GM18870 (cell line): ENCODE results near the gene CMTM1.
"Not testable (repeated sequence)": the region's sequence is repeated elsewhere in the genome, so short reads cannot be mapped to it uniquely, and the experiment has no call there.

Experiments
- ATAC-seq: cut with Tn5 transposase; IDR thresholded peaks from one replicate; pipeline ENCODE4 v1.9.1; 2021; ENCODE audit warnings: moderate library complexity; ENCODE audit not compliant: unreplicated experiment

CMTM1 gene

DNA sequence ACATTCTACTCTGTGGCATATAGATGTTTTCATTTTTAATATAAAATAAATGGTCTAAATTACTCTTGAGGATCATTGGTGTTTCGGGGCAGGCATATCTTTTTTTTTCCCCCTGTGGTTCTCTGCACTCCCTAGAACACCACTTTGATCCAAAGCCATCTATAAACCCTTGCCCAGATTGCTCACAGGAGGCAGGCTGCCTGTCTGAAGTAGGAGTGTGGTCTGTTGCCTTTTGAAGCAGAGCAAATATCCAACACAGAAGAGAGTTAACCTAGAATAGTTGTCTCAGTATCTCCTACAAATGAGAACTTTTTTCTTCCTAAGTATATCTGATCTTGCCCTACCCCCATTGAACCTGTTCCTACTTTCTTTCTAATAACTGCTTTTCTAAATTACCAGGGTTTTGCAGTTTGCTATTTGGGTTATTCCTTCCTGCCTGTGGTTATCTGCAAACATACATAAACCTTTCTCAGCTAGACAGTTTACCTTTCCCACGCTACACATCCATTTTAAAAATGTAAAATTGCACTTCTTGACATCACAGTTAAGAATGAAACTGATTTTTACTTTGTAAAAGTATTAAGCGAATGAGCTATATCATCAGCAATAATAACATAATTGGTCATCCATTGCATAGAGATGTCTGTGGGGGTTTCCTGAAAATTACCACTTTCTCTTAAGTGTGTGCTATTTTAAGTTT is 4.7 kb upstream of the CMTM1 start:
- no peak for ATAC-seq

DNA sequence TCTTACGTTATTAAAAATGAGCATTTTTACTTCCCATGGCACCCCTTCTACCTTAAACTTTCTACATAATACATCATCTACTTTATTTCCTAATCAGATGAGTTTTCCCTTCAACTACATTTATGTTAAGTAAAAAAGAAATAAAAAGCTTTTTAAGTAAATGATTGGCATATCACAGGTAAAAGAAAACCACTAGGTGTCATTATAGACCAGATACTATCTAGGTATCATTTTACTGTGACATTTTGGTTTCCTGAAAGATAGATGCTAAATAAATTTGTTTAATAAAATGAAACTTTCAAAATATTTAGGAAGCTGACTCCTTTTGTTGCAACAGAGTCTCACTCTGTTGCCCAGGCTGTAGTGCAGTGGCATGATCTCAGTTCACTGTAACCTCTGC is 3.8 kb upstream of the CMTM1 start:
- ATAC-seq, result no peak

DNA sequence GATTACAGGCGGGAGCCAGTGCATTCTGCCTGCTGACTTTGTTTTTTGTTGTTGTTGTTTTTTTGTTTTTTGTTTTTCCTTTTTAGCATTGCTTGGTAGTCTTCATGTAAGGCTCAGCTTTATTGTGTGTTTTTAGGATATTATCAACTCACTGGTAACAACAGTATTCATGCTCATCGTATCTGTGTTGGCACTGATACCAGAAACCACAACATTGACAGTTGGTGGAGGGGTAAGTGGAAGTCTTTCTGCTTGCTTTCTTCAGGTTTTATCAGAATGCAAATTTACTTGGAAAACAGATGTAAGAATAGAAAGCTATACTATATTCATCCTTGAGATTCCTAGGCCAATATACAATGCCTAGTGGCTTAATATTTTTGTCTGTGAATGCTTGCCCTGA is 3.3 kb upstream of the CMTM1 start:
- ATAC-seq, result no peak

DNA sequence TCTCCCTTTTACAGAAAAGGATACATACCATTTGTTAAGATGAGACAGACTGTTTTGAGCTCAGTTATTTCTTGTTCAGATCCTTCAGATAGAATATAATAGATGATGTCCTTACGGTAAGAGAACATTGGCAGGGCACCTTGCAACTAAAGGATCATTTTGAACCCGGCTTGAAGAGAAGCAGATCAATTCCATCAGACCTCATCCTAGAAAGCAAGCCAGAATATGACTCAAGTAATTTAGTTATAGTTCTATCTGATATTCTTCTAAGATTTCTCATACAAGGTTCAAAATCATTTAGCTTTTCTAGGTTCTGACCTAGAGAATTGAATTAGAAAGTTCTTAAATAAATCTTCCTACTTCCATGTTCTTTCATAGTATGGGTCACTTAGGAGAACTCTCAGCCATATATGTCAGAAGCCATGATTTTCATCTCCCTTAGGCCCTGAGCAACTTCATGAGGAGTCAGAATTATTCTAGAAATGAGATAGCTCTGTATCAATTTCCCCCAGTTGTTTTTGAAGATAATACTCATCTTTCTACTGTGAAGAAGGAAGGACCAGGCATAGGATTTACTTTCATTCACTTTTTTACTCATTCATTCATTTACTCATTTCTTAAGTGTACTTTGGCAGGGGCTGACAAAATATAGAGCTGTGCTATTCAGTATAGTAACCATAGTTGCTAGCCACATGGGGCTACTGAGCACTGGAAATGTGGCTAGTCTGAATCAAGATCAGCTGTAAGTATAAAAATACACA is 2.5 kb upstream of the CMTM1 start:
- no peak for ATAC-seq

DNA sequence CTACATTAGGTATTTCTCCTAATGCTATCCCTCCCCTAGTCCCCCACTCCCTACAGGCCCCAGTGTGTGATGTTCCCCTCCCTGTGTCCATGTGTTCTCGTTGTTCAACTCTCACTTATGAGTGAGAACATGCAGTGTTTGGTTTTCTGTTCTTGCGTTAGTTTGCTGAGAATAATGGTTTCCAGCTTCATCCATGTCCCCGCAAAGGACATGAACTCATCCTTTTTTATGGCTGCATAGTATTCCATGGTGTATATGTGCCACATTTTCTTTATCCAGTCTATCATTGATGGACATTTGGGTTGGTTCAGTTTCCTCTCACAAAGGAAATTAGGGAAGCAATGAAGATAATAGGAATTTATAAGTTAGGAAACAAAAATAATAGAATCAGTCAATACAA is 1.0 kb downstream of the CMTM1 start:
- ATAC-seq, result not testable (repeated sequence)

DNA sequence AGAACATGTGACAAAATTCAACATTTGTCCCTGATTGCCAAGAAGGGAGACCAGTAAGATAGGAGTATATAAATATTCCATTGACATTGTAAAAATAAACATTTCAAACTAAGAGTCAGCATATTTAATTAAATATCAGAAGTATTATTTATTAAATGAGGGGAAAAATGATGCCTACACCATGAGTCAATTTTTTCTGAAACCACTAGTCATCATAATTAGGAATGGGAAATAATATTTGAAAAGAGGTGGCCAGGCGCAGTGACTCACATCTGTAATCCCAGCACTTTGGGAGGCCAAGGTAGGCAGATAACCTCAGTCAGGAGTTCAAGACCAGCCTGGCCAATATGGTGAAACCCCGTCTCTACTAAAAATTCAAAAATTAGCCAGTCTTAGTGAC is 2.1 kb downstream of the CMTM1 start:
- no peak for ATAC-seq

DNA sequence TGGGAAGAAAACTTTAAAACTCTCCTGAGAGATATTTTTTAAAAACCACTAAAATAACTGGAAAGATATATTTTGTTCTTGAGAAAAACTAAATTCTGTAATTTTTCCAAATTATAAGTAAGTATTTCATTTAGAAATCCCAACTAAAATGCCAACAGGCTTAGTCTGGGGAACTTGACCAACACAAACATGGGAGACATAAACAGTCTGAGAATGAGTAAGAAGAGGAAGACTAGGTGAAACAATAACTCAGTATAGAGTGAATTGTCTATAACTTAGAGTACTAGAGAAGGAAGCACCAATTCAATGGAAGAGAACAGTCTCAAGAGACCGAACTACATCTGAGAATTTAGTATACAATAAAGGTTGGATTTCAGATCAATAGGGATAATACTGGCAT is 2.9 kb downstream of the CMTM1 start:
- no peak for ATAC-seq

DNA sequence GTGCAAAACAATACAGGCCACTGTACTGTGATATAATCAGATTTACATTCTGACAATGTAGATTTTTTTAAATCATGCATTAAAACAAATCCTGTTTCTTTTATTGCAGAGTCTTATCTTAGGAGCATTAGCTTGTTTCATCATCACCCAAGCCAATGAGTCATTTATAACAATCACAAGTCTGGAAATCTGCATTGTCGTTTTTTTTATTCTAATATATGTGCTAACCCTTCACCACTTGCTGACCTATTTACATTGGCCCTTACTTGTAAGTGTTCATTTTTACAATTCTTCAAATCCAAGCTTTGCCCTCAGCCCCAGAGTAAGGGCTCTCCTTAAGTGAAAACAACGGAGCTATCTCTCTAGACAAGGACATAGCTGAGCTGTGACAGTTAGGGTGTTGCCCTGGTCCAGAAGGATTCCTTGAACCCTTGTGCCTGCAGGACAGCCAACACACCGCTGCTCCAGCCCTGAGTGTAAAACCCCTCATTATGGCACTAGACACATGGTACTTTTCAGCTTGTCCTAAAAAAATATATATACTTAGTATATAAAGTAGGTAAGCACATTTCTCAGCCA is 3.7 kb downstream of the CMTM1 start:
- no peak for ATAC-seq

DNA sequence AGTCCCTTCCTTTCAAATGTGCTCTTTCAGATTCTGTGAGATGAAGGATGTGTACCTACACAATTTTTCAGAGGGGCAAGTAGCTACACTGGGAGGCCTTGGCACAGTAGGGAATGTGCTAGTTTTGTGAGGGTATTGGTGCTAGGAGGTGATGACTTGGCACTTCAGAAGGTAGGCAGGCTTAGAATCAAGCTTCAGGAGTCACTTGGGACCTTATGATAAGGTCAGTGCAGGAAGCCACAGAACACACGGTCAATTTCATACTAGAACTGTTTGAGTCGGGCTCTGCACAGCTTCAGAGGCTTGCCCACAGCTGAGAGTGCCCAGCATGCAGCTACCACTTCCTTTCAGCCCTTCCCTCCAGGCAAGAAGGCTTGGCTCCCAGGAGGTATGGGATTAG is 6.1 kb downstream of the CMTM1 start:
- ATAC-seq, result no peak

DNA sequence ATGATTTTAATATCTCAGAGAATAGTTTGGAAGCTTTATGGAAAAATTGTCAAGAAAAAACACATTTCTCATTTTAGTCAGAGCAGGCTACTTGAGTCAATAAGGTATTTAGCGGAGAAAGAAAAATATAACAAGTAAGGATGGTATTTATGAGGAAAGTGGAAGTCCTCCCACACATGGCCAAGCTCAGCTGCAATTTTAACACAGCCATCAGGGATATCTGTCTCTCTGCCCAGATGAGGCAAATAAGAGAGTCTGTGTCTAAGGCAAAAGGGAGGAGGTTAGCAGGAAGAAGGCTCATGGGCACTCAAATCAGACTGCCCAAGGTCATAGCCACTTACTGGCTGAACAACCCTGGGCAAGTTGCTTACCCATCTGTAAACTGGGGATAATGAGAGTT is 7.8 kb downstream of the CMTM1 start:
- ATAC-seq, result no peak

DNA sequence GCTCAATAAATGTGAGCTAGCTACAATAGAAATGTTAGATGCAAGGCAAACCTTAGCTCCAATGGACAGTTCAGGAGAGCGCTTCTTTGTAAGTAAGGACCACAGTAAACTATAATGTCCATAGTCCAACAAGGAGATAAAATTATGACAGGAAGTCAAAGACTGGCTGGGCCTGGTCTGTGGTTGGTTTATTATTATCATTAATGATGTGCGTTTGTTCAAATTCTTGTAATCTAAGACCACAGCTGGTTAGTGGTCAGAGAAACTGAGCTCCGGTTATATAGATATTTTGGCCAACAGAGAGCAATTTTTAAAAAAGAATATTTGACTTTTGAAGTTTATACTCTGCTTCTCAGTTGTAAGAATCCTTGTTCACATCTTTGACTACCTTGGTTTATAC is 8.3 kb downstream of the CMTM1 start:
- ATAC-seq, result no peak

DNA sequence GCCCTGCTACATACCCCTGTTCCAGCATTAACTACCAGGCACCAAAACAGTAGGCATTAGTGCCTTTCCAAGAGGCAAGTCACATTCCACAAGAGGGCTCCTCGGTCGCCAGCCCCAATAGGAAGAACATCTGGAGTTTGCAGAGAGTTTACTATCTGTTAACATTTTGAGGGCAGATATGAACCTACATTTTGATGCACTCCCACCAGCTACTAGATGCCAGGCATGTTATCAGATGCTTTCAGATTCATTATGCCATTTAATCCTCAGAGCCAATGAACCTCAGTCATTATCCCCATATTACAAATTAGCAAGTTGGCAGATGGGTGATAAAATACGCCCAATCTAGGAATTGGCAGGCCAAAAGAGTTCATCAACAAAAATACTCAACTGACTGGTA is 8.8 kb downstream of the CMTM1 start:
- no peak for ATAC-seq

DNA sequence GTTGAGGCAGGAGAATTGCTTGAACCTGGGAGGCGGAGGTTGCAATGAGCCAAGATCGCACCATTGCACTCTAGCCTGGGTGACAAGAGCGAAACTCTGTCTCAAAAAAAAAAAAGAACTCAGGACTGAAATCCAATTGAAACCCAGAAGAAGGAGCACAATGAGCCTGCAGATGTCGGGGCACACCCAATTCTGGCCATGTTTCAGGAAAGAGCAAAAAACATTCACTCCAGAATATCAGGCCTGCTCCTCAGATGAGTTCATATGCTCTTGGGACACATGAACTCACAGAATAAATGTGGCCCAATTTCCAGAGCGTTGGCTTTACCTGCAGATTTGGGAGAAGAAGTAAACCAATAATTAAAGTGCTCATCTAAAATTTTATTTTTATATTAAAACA is 10.1 kb downstream of the CMTM1 start:
- no peak for ATAC-seq

DNA sequence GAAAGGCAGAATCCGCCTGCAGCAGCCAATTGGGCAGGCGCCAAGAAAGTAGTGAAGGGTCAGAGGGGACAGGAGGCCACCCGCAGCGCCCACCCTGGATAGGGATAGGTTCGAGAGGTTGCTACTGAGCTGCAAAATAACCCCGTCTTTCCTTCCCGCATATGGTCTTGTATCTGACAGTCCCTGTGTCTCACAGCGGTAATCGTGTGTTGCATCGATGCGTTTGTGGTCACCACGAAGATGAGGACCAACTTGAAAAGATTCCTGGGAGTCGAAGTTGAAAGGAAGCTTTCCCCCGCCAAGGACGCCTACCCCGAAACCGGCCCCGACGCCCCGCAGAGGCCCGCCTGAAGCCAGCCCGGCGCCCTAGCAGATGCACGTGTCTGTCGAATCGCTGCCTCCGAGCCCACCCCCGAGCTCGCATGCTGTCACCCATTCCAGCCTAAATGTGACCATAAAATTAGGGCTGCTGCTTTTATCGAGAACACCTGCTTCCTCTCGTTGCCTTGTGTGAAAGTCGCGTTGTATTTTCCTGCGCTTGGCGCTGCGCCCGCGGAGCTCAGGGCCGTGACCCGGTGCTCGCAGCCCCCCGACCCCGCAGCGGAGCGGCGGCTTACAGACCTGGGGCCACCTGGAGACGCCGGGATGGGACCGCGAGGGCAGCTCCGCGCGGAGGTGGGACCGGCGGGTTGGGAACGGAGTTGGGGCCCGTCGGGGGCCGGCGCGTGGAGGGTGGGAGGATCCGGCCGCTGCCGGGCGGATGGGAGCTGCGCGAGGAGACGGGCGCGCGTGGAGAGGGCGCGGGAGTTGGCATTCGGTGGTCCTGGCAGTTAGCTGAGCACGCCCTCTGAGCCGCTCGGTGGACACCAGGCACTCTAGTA is 12.7 kb downstream of the CMTM1 start, which contains the start of gene CMTM2:
Gene CMTM2, plus strand, starts transcription at position 813 of the 881 bp plus-strand sequence. CDS start 145 bp downstream, outside the sequence.
- no peak for ATAC-seq

DNA sequence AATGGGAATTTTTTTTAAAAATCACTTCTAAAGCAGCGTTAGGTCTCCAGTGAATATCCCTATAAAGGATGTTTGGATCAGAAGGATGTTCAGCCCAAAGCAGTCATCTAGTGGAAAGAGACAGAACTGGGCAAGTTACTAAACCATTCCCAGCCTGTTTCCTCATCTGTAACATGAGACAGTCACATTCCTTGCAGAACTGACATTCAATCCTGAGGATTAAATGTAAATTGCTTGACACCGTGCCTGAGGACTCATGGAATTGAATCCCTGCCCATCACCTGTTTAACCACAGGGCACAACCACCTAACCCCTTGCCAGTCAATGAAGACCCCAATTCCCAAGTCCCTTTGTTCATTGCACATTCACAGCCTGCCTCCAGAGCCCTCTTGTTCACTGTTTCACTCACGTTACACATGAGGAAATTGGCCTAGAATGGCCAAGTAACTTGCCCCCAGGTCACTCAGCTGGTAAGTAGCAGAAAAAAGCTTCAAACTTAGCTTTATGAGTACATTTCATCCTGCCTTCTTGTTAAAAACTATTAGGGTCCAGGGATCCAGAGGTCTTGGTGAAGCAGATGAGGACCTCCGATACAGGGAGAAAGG is 14.5 kb downstream of the CMTM1 start:
- no peak for ATAC-seq

DNA sequence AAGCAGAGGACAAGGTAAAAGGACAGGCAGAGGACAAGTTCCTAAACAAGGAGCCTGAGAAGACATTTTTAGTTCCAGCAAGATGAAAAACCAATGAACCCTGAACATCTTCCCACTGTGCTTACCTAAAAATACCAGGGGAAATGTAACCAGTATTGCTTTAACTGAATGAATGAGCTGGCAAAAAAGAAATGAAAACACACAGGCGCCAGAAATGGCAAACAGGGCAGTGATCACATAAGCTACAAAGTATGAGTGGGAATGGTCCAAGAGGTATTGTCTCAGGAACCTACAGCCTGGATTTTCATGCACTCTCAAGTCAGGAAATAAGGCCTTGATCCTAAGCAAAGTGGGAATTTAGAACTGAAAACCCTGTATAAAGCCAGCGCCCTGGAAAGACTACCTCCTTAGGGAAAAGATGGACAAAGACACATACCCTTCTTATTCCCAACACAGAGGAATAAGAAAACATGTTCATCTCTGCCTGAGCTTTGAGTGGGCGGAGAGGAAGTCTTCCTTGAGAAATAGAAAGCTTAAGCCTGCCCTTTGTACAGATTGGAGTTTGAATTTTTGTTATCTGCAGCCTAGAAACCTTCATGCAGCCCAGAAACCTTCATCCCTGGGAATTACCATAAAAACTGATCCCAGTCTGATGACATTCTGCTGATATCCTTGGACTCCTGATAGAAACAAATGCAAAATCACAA is 15.2 kb downstream of the CMTM1 start:
- no peak for ATAC-seq

DNA sequence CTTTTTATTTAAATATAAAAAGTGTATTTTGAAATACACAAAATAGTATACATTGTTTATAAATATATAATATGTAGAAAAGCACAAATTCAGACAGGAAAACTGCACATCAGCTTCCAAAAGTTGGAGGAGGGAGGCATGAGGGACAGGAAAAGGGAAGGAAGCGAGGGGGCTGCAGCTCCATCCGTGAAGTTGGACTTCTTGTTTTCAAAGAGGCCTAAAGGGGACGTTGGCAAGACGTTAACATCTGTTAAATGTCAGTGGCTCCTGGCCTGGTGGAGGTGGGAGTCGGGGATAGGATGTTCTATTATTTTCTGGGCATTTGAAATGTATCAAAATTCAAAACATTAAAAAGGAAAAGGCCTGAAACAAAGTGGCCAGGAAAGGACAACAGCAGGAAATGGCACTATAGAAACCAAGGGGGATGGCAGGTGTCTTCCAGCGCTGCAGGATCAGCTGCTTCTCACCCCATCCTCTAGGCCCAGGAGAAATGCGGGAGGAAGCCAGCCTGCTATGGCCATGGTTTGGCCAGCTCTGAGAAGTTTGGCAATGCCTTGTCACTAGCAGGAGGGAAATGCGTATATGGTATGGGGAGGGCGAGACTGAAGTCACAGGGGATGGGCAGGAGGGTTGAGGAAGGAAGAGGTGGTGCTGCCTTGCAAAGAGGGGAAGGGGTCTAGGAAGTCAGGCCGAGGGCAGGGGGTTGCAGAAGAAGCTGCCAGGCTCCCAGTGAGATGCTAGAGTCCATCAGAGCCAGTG is 19.4 kb downstream of the CMTM1 start:
- ATAC-seq, result no peak

DNA sequence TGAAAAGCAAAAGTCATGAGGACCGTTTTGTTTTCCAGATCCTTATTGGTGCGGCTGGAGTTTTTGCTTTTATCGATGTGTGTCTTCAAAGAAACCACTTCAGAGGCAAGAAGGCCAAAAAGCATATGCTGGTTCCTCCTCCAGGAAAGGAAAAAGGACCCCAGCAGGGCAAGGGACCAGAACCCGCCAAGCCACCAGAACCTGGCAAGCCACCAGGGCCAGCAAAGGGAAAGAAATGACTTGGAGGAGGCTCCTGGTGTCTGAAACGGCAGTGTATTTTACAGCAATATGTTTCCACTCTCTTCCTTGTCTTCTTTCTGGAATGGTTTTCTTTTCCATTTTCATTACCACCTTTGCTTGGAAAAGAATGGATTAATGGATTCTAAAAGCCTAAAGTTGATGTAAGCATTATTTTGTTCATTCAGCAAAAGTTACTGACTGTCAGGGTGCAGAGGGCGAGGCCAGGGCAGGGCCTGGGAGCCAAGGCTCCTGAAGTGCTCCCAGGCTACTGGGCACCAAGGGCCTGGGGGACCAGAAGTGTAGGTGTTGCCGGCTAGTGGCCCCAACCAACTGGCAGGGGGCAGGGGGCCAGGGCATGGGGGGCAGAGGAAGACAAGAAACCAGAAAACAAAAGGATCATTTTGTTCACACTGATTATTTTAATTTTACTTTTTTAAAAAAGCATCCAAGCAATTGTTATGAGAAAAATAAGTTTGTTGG is 21.8 kb downstream of the CMTM1 start:
- ATAC-seq, result no peak
